GM12873 (cell line): Measurements from ENCODE around the gene OSBPL2.

Experiments
- CTCF ChIP-seq: IDR thresholded peaks from 2 replicates; pipeline ENCODE4 v1.5.1; 2012; ENCODE audit warnings: low read depth, mild to moderate bottlenecking, moderate library complexity, low read length, control low read depth; ENCODE audit not compliant: insufficient read depth; ENCODE audit errors: missing control alignments

Gene OSBPL2

GRCh38 chr20:62312662-62312977 lies 74.3 kb downstream of the OSBPL2 start:
- no peak for TF ChIP-seq CTCF

- TF ChIP-seq CTCF = no peak
These were observed 74.7 kb downstream of the OSBPL2 start for GRCh38 chr20:62313021-62313420.

- no peak for TF ChIP-seq CTCF
These were observed 75.4 kb downstream of the OSBPL2 start for GRCh38 chr20:62313460-62314338.

GRCh38 chr20:62314339-62314638 lies 76.0 kb downstream of the OSBPL2 start:
- TF ChIP-seq CTCF = no peak

GRCh38 chr20:62314711-62315302 lies 76.5 kb downstream of the OSBPL2 start:
- no peak for TF ChIP-seq CTCF

GRCh38 chr20:62315773-62316172 lies 77.5 kb downstream of the OSBPL2 start:
- no peak for TF ChIP-seq CTCF

GRCh38 chr20:62316331-62317166 lies 78.2 kb downstream of the OSBPL2 start:
- TF ChIP-seq CTCF = no peak
